NCI-H187 (cell line): Measurements from ENCODE around the gene TM9SF1.
A peak's percentile ranks its signal among the peaks of the same experiment; 100 is the strongest.
"Not testable (repeated sequence)": the region's sequence is repeated elsewhere in the genome, so short reads cannot be mapped to it uniquely, and the experiment has no call there.

Experiments
- DNase-seq, 2 experiments: peaks; one replicate each; lab custom pipeline; 2025; lab: John Stamatoyannopoulos, UW

Gene TM9SF1

GRCh38 chr14:24224618-24225071 is 29.4 kb upstream of the TM9SF1 start:
- DNase-seq: no peak

- DNase-seq: not testable (repeated sequence)
Measured at GRCh38 chr14:24222987-24223386, 27.7 kb upstream of the TM9SF1 start.

- no peak for DNase-seq
Measured at GRCh38 chr14:24219521-24219920, 24.3 kb upstream of the TM9SF1 start.

- DNase-seq: no peak
Measured at GRCh38 chr14:24219080-24219479, 23.8 kb upstream of the TM9SF1 start.

GRCh38 chr14:24216876-24217275 is 21.6 kb upstream of the TM9SF1 start:
- DNase-seq: not testable (repeated sequence)

- DNase-seq: no peak
Measured at GRCh38 chr14:24216345-24216699, 21.1 kb upstream of the TM9SF1 start.

GRCh38 chr14:24215495-24216344 is 20.5 kb upstream of the TM9SF1 start, which contains the start of gene MDP1:
Gene MDP1, minus strand, starts transcription at chr14:24216066. Its CDS starts 111 bp downstream, at chr14:24215955.
- peak; percentile 79 to 88 for DNase-seq

GRCh38 chr14:24213866-24214662 is 18.8 kb upstream of the TM9SF1 start:
- no peak for DNase-seq

GRCh38 chr14:24212924-24213865 is 18.0 kb upstream of the TM9SF1 start, which contains the start of gene CHMP4A:
Gene CHMP4A, minus strand, starts transcription at chr14:24213488. Its CDS starts 49 bp downstream, at chr14:24213439.
- peak; percentile 83 to 99 for DNase-seq

- DNase-seq: no peak
Measured at GRCh38 chr14:24211311-24211710, 16.1 kb upstream of the TM9SF1 start.

GRCh38 chr14:24207625-24208024 is 12.4 kb upstream of the TM9SF1 start:
- no peak for DNase-seq

GRCh38 chr14:24207104-24207551 is 11.9 kb upstream of the TM9SF1 start:
- no peak for DNase-seq

- no peak for DNase-seq
Measured at GRCh38 chr14:24206260-24207103, 11.2 kb upstream of the TM9SF1 start.

- DNase-seq: no peak
Measured at GRCh38 chr14:24204163-24205146, 9.2 kb upstream of the TM9SF1 start.

- not testable (repeated sequence) for DNase-seq
Measured at GRCh38 chr14:24203249-24203886, 8.1 kb upstream of the TM9SF1 start.

GRCh38 chr14:24202538-24202937 is 7.3 kb upstream of the TM9SF1 start:
- DNase-seq: not testable (repeated sequence)

GRCh38 chr14:24198814-24199524 is 3.7 kb upstream of the TM9SF1 start:
- DNase-seq: no peak

- DNase-seq: no peak
Measured at GRCh38 chr14:24197056-24197450, 1.8 kb upstream of the TM9SF1 start.
